Liver (tissue), 9 donors: Measurements from ENCODE around the gene ARHGEF10L. TPM values are rescaled to one million over a fixed set of nuclear protein-coding genes. Genes with fewer than 3 reads are reported as not detected.

Source experiments
- DNase-seq: peaks from one replicate; pipeline ENCODE4 v3.0.0-alpha.2; 2017; ENCODE audit warnings: low spot score
- H3K27ac ChIP-seq, 2 donors: one replicate each; pipeline ENCODE4 v1.7.0; 2013; ENCODE audit warnings: inconsistent platforms in 2 of 2, low read length in 2 of 2, control low read depth in 1 of 2, low read depth in 1 of 2, mild to moderate bottlenecking in 1 of 2
- H3K27me3 ChIP-seq, 4 donors: one replicate each; pipeline versions ENCODE4 v1.6.1 to v1.7.0; 2013; ENCODE audit warnings: low read length in 3 of 4, inconsistent platforms in 1 of 4, mild to moderate bottlenecking in 1 of 4, moderate library complexity in 1 of 4; ENCODE audit not compliant: control insufficient read depth in 4 of 4, insufficient read depth in 4 of 4
- H3K36me3 ChIP-seq, 4 donors: one replicate each; pipeline versions ENCODE4 v1.6.1 to v1.7.0; 2013; ENCODE audit warnings: low read length in 3 of 4, mild to moderate bottlenecking in 3 of 4, low read depth in 1 of 4, moderate library complexity in 1 of 4; ENCODE audit not compliant: control insufficient read depth in 4 of 4, insufficient read depth in 3 of 4
- H3K4me1 ChIP-seq, 4 donors: one replicate each; pipeline versions ENCODE4 v1.6.1 to v1.7.0; 2013; ENCODE audit warnings: low read length in 3 of 4, mild to moderate bottlenecking in 3 of 4, moderate library complexity in 1 of 4; ENCODE audit not compliant: control insufficient read depth in 4 of 4, insufficient read depth in 4 of 4
- H3K4me3 ChIP-seq, 3 donors: one replicate each; pipeline versions ENCODE4 v1.6.1 to v1.7.0; 2013; ENCODE audit warnings: low read length in 3 of 3, control low read depth in 1 of 3, low read depth in 1 of 3, mild to moderate bottlenecking in 1 of 3
- H3K9ac ChIP-seq, 2 donors: one replicate each; pipeline ENCODE4 v1.7.0; 2013; ENCODE audit warnings: low read length in 2 of 2, mild to moderate bottlenecking in 2 of 2, moderate library complexity in 2 of 2, control low read depth in 1 of 2, low read depth in 1 of 2
- H3K9me3 ChIP-seq, 4 donors: one replicate each; pipeline versions ENCODE4 v1.6.1 to v1.7.0; 2013; ENCODE audit warnings: low read length in 3 of 4; ENCODE audit not compliant: control insufficient read depth in 4 of 4
- ATF3 ChIP-seq: IDR thresholded peaks from 2 replicates; pipeline ENCODE4 v1.6.1; 2016; ENCODE audit warnings: antibody characterized with exemption
- CTCF ChIP-seq: fragments of 150-350 bp; IDR thresholded peaks from 2 replicates; pipeline ENCODE4 v1.5.1; 2017; ENCODE audit warnings: improper control_type of control experiment, low read depth, low read length; ENCODE audit not compliant: missing input control
- EGR1 ChIP-seq, 2 donors: IDR thresholded peaks; 2 replicates each; pipeline ENCODE4 v1.6.1; 2016 to 2018; ENCODE audit warnings: antibody characterized with exemption in 2 of 2, low read depth in 2 of 2
- FOXA1 ChIP-seq: IDR thresholded peaks from 2 replicates; pipeline ENCODE4 v1.6.1; 2016; ENCODE audit warnings: antibody characterized with exemption
- FOXA2 ChIP-seq: IDR thresholded peaks from 2 replicates; pipeline ENCODE4 v1.6.1; 2016; ENCODE audit warnings: antibody characterized with exemption
- GABPA ChIP-seq, 2 donors: IDR thresholded peaks in 1 of 2; conservative IDR thresholded peaks in 1 of 2; 2 replicates each; pipeline ENCODE4 v1.6.1; 2016; ENCODE audit warnings: antibody characterized with exemption in 2 of 2, mild to moderate bottlenecking in 1 of 2, moderate library complexity in 1 of 2
- HNF4A ChIP-seq, 2 donors: conservative IDR thresholded peaks; 2 replicates each; pipeline ENCODE4 v1.6.1; 2016; ENCODE audit warnings: antibody characterized with exemption in 2 of 2, mild to moderate bottlenecking in 2 of 2
- HNF4G ChIP-seq: IDR thresholded peaks from 2 replicates; pipeline ENCODE4 v1.6.1; 2016; ENCODE audit warnings: antibody characterized with exemption
- JUND ChIP-seq, 2 donors: IDR thresholded peaks; 2 replicates each; pipeline ENCODE4 v1.6.1; 2016; ENCODE audit warnings: antibody characterized with exemption in 2 of 2
- MAX ChIP-seq: IDR thresholded peaks from 2 replicates; pipeline ENCODE4 v1.6.1; 2016; ENCODE audit warnings: antibody characterized with exemption
- NR2F2 ChIP-seq: IDR thresholded peaks from 2 replicates; pipeline ENCODE4 v1.6.1; 2016; ENCODE audit warnings: antibody characterized with exemption
- RAD21 ChIP-seq, 2 donors: IDR thresholded peaks; 2 replicates each; pipeline ENCODE4 v1.6.1; 2016; ENCODE audit warnings: antibody characterized with exemption in 2 of 2, mild to moderate bottlenecking in 2 of 2
- REST ChIP-seq: IDR thresholded peaks from 2 replicates; pipeline ENCODE4 v1.6.1; 2016; ENCODE audit warnings: antibody characterized with exemption, mild to moderate bottlenecking
- RXRA ChIP-seq, 2 donors: IDR thresholded peaks; 2 replicates each; pipeline ENCODE4 v1.6.1; 2017 to 2018; ENCODE audit warnings: antibody characterized with exemption in 2 of 2, mild to moderate bottlenecking in 1 of 2
- SP1 ChIP-seq: IDR thresholded peaks from 2 replicates; pipeline ENCODE4 v1.6.1; 2018; ENCODE audit warnings: antibody characterized with exemption, mild to moderate bottlenecking
- TAF1 ChIP-seq: conservative IDR thresholded peaks from 2 replicates; pipeline ENCODE4 v1.6.1; 2016; ENCODE audit warnings: antibody characterized with exemption, mild to moderate bottlenecking
- YY1 ChIP-seq: IDR thresholded peaks from 2 replicates; pipeline ENCODE4 v1.6.1; 2016; ENCODE audit warnings: antibody characterized with exemption, mild to moderate bottlenecking
- ZBTB33 ChIP-seq: IDR thresholded peaks from 2 replicates; pipeline ENCODE4 v1.6.1; 2016; ENCODE audit warnings: antibody characterized with exemption
- WGBS: extraction: QIAGEN DNeasy Blood & Tissue Kit; methylation state at CpG from one replicate; pipeline ENCODE4 v1.1.7; 2013; 5-methylcytosine and 5-hydroxymethylcytosine counted together
- polyA plus RNA-seq, 2 donors: library from polyadenylated mRNA; stranded (reverse) in 1 of 2; unstranded in 1 of 2; fragments of 200-250 nt in 1 of 2; fragments of >200 nt in 1 of 2; fragmentation: Nextera tagmentation in 1 of 2; extraction: Ambion mirVana in 1 of 2; gene quantifications; one replicate each; pipeline versions ENCODE4 v1.2.1 to v1.2.3, GENCODE V29; 2013 to 2015
- total RNA-seq, 2 donors: library from RNA; depleted of rRNA; stranded (reverse); fragments of >200 nt; gene quantifications; one replicate each; pipeline ENCODE4 v1.2.3, GENCODE V29; 2014
- donor health status: healthy.
- donor health status: healthy.
- donor health status: healthy.
- donor health status: healthy.
- donor health status: healthy.

ARHGEF10L gene
- total and polyA plus RNA-seq, 4 donors = 26.3 to 169 (median 57.5) TPM

GRCh38 chr1:17569200-17570139 lies 30.0 kb downstream of the ARHGEF10L start:
- WGBS = 24% methylated on average over 16 of the region's 16 CpGs
- peaks cover 18 to 43% (median 37%) of the 10 kb centered on the region in 4 donors for H3K4me1 ChIP-seq
- no peaks in the 10 kb centered on the region for H3K27me3 ChIP-seq
- H3K9ac ChIP-seq = peak overlapping the region in 1 of 2 donors; percentile 25
- no peak for DNase-seq
- H3K27ac ChIP-seq = peak overlapping the region; percentile 90
- H3K4me3 ChIP-seq = no peak overlapping the region
- peak; percentile 39 for TF ChIP-seq YY1
- TF ChIP-seq CTCF = no peak
- TF ChIP-seq FOXA1 = no peak
- TF ChIP-seq HNF4G = no peak
- no peak for TF ChIP-seq EGR1 (IDR thresholded peaks at IDR 0.05; ENCODE audit: low read depth in 2 of 2)
- no peak for TF ChIP-seq TAF1
- TF ChIP-seq ATF3 = peak; percentile 80
- peak; percentile 72 for TF ChIP-seq SP1
- peak; percentile 61 for TF ChIP-seq REST
- peak; percentile 71 to 74 for TF ChIP-seq RXRA (IDR thresholded peaks at IDR 0.05)
- TF ChIP-seq GABPA (IDR thresholded peaks at IDR 0.05 in 1 of 2, conservative IDR thresholded peaks at IDR 0.05 in 1 of 2) = no peak
- TF ChIP-seq MAX = peak; percentile 70
- peak; percentile 76 for TF ChIP-seq NR2F2
- TF ChIP-seq FOXA2 = no peak
- TF ChIP-seq JUND (IDR thresholded peaks at IDR 0.05) = peak; percentile 93 to 97
- peak; percentile 23 to 56 for TF ChIP-seq RAD21 (IDR thresholded peaks at IDR 0.05)
- peak; percentile 46 to 51 for TF ChIP-seq HNF4A (conservative IDR thresholded peaks at IDR 0.05)
- TF ChIP-seq ZBTB33 = no peak
- no peaks in the 10 kb centered on the region for H3K9me3 ChIP-seq
- H3K36me3 ChIP-seq = no peaks in the 10 kb centered on the region
